ENCODE results near the gene TMSB4X.

DNA sequence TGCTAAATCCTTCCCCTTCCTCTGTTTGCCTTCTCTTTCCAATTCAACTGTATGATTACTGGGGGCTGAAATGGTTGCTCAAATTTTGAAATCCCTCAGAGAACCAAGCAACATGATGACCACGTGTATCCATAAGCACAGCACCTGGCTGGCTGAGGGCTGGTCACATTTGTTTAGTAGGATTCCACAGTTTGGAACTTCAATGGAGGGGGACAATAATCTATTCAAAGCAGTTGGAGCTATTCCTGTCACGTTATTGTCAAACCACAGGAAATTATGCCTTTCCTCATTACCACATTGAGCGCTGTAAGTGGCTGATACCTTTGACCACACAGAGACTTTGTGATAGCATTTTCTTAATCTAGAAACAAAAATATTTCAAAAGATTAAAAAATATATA is 7.0 kb downstream of the TMSB4X start:
- no peak for TF ChIP-seq EZH2 (IDR thresholded peaks at IDR 0.05; ENCODE audit: insufficient read depth, low read length)
- TF ChIP-seq, protein P1, sequence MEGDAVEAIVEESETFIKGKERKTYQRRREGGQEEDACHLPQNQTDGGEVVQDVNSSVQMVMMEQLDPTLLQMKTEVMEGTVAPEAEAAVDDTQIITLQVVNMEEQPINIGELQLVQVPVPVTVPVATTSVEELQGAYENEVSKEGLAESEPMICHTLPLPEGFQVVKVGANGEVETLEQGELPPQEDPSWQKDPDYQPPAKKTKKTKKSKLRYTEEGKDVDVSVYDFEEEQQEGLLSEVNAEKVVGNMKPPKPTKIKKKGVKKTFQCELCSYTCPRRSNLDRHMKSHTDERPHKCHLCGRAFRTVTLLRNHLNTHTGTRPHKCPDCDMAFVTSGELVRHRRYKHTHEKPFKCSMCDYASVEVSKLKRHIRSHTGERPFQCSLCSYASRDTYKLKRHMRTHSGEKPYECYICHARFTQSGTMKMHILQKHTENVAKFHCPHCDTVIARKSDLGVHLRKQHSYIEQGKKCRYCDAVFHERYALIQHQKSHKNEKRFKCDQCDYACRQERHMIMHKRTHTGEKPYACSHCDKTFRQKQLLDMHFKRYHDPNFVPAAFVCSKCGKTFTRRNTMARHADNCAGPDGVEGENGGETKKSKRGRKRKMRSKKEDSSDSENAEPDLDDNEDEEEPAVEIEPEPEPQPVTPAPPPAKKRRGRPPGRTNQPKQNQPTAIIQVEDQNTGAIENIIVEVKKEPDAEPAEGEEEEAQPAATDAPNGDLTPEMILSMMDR (IDR thresholded peaks at IDR 0.05; ENCODE audit: insufficient read depth, low read depth, low read length): no peak

Data from astrocyte (in vitro differentiated cells and primary cell).